RPMI7951 (cell line): ENCODE results near the gene JAK1. TPM values are rescaled to one million over a fixed set of nuclear protein-coding genes. Genes with fewer than 3 reads are reported as not detected.

Experiments used
- DNase-seq: peaks from one replicate; pipeline ENCODE4 v3.0.0-alpha.2; 2012; ENCODE audit warnings: low read depth
- total RNA-seq: library from RNA; depleted of rRNA; stranded (reverse); fragments of >200 nt; shearing (Covaris generic); gene quantifications from 2 replicates; pipeline ENCODE4 v1.2.3, GENCODE V29; 2014

Gene JAK1
- total RNA-seq, 1 experiment from 2014 or later: 72.1 TPM

DNA sequence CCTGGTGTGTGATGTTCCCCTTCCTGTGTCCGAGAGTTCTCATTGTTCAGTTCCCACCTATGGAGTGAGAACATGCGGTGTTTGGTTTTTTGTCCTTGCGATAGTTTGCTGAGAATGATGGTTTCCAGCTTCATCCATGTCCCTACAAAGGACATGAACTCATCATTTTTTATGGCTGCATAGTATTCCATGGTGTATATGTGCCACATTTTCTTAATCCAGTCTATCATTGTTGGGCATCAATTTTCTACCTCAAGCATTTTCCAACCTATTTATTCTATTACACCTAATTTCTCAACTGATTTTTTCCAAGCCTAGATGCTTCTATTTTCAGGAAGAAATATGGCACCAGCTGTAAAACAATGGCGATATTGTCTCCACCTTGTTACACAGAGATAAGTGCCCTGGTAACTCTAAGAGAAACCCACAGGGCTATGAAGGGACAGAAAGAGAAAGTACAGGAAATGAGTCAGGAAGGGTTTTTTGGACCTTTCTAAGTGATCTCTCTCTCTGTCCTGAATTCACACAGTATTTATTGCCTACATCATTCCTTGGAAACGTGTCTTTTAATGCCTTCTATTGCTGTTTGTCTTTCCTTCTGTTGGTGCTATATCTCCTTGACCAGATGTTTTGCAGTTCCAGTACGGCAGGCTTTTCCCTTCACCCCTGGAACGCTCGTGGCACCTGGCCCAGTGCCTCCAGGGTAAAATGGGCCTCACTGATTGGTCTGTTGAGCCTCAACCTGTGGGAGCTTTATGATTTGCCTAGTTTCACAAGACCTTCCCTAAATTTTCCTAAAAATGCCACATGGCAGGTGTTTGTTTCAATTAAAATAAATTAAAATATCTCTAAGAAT lies 14.6 kb upstream of the JAK1 start:
- peak; percentile 83 for DNase-seq

DNA sequence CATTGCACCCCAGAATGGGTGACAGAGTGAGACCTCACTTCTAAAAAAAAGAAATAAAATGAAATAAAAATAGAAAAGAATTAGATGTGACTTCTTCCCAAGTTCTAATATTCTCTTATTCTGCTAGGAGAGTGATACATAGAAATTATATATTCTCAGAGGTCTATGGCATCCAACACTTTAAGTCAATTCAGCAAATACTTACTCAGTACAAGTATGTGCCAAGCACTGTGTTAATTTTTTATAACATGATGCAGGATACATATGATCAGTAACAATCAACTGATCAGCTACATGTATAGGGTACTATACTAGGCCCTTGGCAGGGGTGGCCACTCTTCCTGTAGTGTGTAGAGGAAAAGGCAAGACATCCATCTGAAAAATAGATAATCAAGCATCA lies 13.0 kb upstream of the JAK1 start:
- DNase-seq: no peak

DNA sequence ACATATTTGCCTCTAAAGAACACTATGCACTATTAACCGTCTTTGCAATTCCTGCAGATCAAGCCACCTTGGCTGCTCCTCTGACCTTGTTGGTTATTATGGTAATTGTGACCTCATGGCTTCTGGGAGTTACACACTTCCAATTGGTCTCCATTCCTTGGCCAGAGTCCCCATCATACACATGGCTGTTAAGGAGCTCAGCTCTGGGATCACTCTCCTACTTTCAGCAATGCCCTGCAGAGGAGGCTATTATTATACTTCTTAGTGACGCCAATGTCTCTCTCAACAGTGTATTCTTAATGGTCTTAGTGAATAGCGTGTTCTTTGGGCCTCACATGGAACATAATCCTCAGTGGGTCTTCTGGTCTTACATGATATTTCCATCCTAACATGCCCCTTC lies 10.0 kb upstream of the JAK1 start:
- no peak for DNase-seq

DNA sequence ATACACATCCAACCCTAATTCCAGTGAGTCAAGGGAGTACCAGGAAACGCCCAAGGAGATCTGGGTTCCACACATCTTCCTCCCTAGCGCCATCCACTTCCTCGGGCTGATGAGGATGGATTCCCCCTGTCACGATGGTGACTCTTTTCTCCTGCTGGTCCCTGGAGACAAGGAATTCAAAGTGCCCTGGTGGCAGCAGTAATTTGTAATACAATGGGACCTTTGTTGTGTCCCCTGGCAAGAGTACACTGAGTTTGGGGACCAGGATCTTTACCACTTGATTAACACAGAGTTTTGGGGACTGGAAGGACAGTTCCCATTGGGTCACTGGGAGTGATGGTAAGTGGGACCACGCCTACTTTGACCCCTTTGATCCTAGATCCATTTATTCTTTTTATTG lies 9.4 kb upstream of the JAK1 start:
- DNase-seq: no peak

DNA sequence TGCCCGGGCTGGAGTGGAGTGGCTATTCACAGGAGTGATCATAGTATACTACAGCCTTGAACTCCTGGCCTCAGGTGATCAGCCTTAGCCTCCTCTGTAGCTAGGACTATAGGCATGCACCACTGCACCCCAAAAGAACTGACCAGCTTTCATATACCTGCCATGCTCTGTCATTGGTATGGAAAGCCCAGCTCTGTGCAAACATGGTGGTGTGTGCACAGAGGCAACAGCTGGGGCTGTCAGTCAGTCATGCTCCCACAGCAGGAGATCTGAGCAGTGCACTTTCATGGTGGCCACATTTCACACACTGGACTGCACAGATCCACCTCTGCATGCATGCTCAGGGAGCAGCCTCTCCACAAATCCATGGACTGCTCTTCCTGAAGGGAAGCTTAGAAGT lies 8.8 kb upstream of the JAK1 start:
- no peak for DNase-seq

DNA sequence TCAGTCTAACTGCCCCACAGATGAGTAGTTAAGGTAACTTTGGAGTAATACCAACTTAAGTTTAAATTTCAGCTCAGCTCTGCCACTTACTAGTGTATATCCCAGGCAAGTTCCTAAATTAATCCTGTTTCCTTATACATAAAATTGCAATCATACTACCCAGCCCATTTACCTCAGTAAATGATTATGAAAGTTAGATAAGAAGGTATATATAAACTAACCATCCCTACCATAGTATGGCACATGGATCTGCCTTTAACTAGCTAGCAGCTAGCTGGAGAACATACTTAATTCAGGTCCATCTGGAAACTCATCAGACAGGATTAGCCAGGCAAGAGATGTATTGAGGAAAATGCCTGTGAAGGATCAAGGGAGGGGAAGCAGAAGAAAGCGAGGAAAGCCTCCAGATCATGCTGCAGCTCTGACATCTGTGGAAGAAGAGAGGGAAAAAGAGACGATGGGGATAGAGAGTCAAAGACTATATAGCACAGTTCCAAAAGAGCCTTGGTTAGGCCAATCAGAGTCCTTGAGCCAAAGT lies 8.0 kb upstream of the JAK1 start:
- no peak for DNase-seq

DNA sequence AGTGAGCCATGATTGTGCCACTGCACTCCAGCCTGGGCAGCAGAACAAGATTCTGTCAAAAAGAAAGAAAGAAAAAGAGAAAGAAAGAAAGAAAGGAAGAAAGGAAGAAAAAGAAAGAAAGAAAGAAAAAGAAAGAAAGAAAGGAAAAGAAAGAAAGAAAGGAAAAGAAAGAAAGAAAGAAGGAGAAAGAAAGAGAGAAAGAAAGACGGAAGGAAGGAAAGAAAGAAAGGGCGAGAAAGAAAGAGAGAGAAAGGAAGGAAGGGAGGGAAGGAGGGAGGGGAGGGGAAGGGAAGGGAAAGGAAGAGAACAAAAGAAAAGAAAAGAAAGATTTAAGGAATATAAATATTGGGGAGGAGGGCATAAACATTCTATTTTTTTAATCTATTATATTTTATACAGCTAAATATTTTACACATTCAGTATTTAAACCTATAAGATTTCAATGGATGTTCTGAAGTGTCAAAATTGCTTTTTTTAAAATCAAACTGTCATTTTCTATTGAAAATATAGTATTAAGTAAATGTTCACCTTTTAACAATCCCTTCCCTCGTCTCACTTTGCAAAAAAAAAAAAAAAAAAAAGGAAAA lies 6.8 kb upstream of the JAK1 start:
- no peak for DNase-seq

DNA sequence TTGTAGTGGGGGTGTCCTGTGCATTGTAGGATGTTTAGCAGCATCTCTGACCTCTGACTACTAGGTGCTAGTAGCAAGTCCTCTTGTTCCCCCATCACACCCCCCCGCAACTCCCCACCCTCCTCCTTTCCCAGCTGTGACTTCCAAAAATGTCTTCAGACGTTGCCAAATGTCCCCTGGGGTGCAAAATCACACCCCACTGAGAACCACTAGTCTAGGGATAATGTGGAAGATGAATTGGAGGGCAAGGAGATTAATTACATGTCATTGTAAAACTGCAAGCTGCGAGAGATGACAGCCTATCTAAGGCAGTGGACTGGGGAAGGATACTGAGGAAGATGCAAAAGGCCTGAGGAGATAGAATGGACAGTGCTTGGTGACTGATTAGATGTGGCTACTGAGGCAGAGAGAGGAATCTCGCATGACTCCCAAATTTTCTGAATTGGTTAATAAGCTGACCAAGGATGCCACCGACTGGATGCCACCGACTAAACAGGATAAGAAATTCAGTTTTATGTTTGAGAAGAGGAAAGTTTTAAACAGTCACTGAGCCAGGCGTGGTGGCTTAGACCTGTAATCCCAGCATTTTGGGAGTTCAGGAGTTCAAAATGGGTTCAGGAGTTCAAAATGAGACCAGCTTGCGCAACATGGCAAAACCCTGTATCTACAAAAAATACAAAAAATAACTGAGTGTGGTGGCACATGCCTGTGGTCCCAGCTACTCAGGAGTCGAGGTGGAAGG lies 3.1 kb upstream of the JAK1 start:
- DNase-seq: no peak

DNA sequence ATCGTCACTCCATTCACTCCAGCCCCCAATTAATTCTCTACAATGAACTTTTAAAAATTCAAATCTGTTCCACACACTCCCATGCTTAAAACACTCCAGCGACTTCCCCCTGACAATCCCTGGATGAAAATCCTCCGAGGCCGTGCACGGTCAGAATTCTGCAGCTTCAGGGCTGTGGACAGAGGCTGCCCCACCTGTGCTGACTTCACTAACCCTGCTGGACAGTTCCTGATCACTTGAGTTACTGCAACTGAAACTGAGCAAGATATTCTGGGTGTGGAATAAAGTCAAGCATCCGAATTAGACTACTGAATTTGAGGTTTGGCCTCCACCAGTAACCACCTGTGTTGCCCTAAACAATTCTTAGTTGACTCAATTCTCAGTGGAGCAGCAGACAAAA lies 1.0 kb upstream of the JAK1 start:
- no peak for DNase-seq

DNA sequence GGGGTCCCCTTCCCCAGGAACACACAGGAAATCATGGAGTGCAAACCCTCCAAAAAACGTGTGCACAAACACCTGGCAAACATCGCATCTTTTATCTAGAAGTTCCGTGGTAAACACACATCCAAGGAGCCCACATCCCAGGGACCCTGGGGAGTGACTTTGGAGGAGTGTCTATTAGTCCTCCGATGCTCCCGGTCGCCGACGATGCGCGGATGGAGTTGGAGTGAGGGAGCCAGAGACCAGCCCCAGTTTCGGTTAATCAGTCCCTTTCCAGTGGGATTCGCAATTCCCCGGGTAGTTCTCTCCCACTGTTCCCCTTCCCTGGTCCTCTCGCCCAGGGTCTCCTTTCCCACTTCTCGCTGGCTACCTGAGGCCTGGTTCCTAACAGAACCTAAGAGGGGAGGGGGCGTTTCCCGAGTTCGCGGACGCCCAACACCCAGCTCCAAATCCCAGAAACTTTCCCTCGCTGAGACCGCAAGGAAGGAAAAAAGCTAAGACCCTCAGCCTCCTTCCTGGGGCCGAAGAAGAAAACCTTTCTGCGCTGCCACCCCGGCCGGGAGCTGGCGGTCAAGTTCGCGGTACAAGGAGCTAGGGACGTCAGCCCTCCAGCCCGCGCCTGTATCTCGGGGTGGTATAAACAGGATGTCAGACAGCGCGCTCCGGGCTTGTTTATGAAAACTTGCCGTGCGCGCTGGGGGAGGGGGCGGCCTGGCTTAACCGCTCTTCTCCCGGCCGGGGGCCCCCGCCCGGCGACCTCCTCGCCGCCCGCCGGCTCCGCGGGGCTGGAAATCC lies 787 bp downstream of the JAK1 start:
- peak; percentile 63 for DNase-seq

DNA sequence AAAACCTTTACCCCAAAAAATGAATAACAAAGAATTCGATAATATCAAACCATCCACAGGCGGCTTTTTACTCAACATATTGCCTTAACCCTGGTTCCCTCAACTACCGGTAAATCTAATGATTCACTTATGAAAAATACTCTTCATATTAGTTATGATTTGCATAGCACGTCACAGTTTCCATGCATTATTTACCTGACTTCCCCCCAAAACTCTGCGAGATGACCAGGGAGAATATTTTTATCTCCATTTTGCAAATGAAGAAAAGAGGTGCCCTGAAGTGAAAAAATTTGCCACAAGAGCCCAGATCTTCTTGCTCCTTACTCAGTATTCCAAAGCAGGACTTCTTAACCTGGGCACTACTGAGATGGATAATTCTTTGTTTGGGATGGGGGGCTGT lies 2.9 kb downstream of the JAK1 start:
- no peak for DNase-seq

DNA sequence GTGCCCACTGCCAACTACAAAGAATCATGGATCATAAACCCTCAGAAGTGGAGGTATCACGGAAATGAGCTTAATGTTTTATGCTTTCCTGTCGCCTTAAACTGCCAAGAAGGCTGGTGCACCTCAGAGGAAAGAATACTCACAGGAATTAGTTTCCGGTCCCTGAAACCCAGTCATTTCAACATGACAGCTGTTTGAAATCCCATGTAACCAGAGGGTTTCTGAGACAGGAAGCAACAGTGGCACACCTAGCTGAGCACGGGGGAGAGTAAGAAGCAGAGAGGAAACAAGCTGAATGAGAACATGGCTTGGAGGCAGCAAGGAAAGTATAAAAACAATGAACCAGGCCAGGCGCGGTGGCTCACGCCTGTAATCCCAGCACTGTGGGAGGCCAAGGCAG lies 3.9 kb downstream of the JAK1 start:
- DNase-seq: no peak

DNA sequence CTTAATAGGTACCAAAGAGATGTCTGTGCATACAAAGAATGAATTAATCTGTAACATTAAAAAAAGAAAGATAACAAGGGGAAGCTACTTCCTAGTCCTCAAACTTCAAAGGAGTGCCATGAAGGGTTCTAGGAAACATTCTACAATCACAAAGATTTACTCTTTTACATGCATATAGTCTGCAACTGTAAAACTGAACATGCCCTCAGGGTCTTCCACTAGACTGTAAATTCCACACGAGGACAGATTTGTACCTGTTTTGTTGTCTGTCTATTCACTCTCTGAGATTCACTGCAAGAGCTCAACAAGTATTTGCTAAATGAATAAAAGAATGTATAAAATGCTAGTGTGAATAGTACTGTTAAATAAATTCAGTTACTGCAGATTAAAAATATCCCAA lies 4.4 kb downstream of the JAK1 start:
- no peak for DNase-seq

DNA sequence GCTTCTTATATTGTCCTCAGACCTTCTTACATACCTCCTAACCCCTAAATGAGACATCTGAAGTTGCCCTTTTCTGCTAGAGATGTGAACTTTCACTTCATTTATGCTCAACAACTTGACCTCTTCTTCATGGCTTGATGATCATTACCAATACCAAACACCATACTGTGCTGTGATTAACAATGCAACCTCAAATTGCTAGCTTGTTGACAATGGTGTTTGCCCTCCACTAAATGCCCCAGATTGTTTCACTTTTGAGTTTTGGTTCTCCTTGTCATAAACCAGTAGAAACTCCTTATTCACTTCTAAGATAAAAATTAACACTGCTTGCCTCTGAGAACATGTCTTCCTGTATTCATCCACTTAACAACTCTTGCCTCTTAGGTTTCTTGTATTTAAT lies 5.6 kb downstream of the JAK1 start:
- no peak for DNase-seq

DNA sequence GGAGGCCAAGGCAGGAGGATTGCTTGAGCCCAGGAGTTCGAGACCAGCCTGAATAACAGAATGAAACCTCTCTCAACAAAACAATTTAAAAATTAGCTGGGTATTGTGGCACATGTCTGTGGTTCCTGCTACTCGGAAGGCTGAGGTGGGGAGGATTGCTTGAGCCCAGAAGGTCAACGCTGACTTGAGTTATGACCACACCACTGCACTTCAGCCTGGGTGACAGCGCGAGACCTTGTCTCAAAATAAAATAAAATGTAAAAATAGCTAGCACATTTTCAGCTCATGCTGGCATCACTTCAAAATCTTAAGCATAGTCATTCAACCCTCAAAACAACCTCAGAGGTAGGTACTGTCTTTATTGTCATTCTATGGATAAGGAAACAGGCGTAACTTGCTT lies 6.4 kb downstream of the JAK1 start:
- DNase-seq: no peak

DNA sequence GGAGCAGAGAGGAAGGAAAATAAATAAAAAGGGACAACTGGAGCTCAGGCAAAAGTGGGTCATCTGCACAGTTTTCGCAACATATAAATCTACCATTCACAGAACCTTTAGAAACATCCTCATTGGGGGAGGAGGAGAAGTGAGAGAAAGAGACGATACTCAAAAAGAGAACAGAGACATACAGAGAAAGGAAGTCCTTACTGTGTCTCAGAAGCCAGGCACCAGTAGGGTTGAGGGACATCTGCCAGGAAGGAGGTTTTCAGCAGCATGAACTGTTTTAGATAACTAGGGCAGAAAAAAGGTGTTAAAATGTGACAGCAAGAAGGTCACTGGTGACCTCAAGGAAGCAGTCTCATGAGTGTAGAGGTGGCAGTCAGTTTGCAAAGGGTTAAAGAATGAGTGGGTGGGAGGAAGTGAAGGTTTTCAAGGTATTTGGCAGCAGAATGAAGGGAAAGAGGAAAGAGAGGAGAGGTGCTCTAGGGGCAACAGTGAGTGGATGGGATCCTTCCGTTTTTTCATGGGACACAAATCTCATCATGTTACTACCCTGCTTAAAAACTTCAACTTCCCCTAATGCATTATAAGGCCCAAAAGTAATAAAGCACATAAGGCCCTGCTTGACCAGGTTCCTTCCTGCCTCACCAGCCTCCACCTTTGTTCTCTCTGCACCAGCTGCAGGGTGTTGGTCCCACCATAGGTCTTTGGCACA lies 9.5 kb downstream of the JAK1 start:
- no peak for DNase-seq

DNA sequence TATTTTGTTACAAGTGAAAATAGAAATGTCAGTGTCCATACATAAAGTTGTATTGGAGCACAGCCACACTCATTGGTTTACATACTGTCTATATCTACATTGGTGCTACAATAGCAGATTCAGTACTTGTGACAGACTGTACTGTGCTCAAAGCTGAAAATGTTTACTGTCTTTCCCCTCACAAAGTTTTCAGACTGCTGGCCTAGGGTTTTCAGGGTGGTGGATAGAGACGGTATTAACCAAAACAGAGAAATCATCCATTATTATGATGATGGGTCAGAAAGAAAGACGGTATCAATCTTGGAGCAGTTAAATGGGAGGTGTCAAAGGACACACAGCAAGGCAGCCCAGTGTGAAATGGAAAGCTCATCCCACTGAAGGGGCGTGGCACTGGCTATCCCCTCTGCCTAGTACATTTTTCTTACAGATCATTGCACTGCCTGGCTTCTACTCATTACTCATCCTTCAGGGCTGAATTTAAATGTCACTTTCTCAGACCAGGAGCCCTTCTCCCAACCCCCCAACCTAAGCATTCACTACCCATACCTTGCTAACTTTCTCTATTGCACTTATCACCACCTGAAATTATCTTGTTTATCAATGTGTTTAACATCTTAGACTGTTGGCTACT lies 10.2 kb downstream of the JAK1 start:
- DNase-seq: peak; percentile 10

DNA sequence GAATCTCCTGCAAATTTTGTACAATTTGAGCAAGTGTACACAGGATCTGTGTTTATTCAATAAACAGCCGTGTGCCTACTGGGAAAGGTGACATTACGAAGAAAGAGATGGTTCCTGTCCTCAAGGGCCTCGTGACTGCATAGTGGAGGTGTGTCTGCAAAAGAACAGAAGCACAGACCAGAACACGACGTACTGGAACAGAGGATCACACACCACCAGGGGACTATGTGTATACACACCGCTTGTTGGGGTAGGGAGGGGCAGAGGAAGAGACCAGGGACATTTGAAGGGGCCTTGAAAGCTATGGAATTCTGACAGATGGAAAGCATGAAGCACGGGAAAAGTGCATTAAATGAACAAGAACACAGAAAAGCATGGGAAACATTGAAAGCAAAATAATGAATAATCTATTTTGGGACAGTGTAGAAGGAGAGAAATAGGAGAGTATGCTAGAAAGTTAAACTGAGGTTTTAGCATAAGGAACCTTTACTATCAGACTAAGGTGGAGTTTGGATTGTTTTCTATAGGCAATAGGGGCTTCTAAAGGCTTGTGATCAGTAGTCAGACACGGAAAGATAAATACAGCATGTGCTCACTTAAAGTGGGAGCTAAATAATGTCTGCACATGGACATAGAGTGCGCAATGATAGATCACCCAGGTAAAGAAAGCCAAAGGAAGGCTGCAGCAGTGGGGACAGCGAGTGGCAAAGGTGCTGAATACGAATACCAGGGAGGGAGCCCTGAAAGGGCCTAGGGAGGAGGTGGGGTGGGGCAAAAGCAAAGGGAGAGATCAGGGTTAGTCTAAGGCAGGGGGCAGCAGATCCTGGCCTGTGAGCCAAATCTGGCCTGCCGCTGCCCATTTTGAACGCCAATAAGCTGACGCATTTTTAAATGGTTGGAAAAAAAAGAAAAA lies 11.0 kb downstream of the JAK1 start:
- no peak for DNase-seq

DNA sequence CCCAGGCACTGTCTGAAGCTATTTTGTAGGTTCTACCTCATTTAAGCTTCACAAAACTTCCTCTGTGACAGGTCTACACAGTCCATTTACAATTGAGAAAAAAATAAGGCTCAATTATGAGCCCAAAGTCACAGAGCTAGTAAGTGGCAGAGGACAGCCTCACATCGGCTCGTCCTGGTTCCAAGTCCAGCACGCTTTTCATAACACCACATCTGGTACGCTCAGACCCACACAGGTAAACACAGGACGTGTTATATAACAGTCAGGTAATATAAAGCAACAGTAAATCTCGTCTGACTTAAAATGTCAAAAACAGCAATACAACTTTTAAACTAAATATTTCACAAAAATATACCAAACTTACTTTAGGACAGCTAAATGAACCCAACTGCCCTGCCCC lies 13.1 kb downstream of the JAK1 start:
- DNase-seq: no peak
